HG03095 (cell line): ENCODE results near the gene IMPDH2.
A peak's percentile ranks its signal among the peaks of the same experiment; 100 is the strongest.

ENCODE experiments used
- ATAC-seq: cut with Tn5 transposase; IDR thresholded peaks from one replicate; pipeline ENCODE4 v1.9.1; 2021; ENCODE audit warnings: moderate library complexity; ENCODE audit not compliant: unreplicated experiment

Gene IMPDH2

GRCh38 chr3:49007068-49007770 is 22.0 kb downstream of the IMPDH2 start, which contains the start of gene WDR6:
Gene WDR6 (plus strand): TSS chr3:49007391. CDS start chr3:49007432, 41 bp downstream.
- ATAC-seq, result peak; percentile 83

- ATAC-seq, result no peak
Observed at GRCh38 chr3:49006408-49007067, 22.7 kb downstream of the IMPDH2 start.

GRCh38 chr3:49005998-49006397 is 23.2 kb downstream of the IMPDH2 start:
- no peak for ATAC-seq

- no peak for ATAC-seq
Observed at GRCh38 chr3:49005303-49005680, 23.9 kb downstream of the IMPDH2 start.

GRCh38 chr3:49004352-49005302 is 24.6 kb downstream of the IMPDH2 start:
- no peak for ATAC-seq

GRCh38 chr3:49001155-49001554 is 28.0 kb downstream of the IMPDH2 start:
- no peak for ATAC-seq

- no peak for ATAC-seq
Observed at GRCh38 chr3:48999085-48999858, 29.9 kb downstream of the IMPDH2 start.

GRCh38 chr3:48997714-48998637 is 31.2 kb downstream of the IMPDH2 start:
- ATAC-seq, result no peak

GRCh38 chr3:48997102-48997635 is 32.0 kb downstream of the IMPDH2 start:
- ATAC-seq, result no peak

- no peak for ATAC-seq
Observed at GRCh38 chr3:48996640-48997039, 32.6 kb downstream of the IMPDH2 start.

GRCh38 chr3:48993834-48994233 is 35.4 kb downstream of the IMPDH2 start:
- no peak for ATAC-seq

- ATAC-seq, result no peak
Observed at GRCh38 chr3:48991851-48992545, 37.2 kb downstream of the IMPDH2 start.

- ATAC-seq, result peak; percentile 19
Observed at GRCh38 chr3:48990636-48991469, 38.3 kb downstream of the IMPDH2 start.

- ATAC-seq, result peak; percentile 51
Observed at GRCh38 chr3:48989796-48990635, 39.2 kb downstream of the IMPDH2 start, which contains the start of gene P4HTM. Gene P4HTM (plus strand): TSS chr3:48990241. CDS start chr3:48990257, 16 bp downstream.

- no peak for ATAC-seq
Observed at GRCh38 chr3:48989126-48989795, 39.9 kb downstream of the IMPDH2 start.

GRCh38 chr3:48985831-48986376 is 43.3 kb downstream of the IMPDH2 start:
- ATAC-seq, result no peak
